Endothelial cell of umbilical vein (primary cell): ENCODE measurements around the gene CDC42. TPM values are rescaled to one million over a fixed set of nuclear protein-coding genes. Genes with fewer than 3 reads are reported as not detected.

ENCODE experiments used
- BruUV-seq: library from RNA; stranded (reverse); fragments of 400-500 nt; replicated peaks from 2 replicates; lab custom pipeline; 2021; lab: Mats Ljungman, UMichigan
- CTCF ChIA-PET: fragments of 300-600, 350-600 bp; sonication (Branson Sonifier 250); formaldehyde crosslinking; loops from one replicate; lab custom pipeline; 2021; ENCODE audit warnings: antibody characterized with exemption, inconsistent platforms; lab: Charles Lee
- POLR2A ChIA-PET: fragments of 300-600, 350-600 bp; sonication (Branson Sonifier 250); formaldehyde crosslinking; loops from one replicate; lab custom pipeline; 2021; ENCODE audit warnings: antibody characterized with exemption, inconsistent platforms; lab: Charles Lee
- DNase-seq: peaks from one replicate; pipeline ENCODE4 v3.0.0-alpha.2; 2011; ENCODE audit warnings: low read depth, low spot score
- FAIRE-seq: peaks from 2 replicates; lab custom pipeline; 2011; peaks lifted over from hg19 to GRCh38; lab: Jason Lieb, UNC
- H2AFZ ChIP-seq: 2 replicates; pipeline ENCODE4 v1.6.0; 2012; ENCODE audit warnings: low read depth, low read length, control low read depth, inconsistent platforms
- H3K27ac ChIP-seq: 2 replicates; pipeline ENCODE4 v1.5.1; 2011; ENCODE audit warnings: low read depth, mild to moderate bottlenecking, control low read depth, low read length, moderate library complexity; ENCODE audit not compliant: insufficient read depth
- H3K27me3 ChIP-seq, 2 experiments: 2 replicates each; pipeline versions ENCODE4 v1.6.0 to v1.6.1; 2011; ENCODE audit warnings: low read length in 2 of 2, mixed read lengths in 1 of 2; ENCODE audit not compliant: control insufficient read depth in 2 of 2, insufficient read depth in 2 of 2
- H3K36me3 ChIP-seq, 2 experiments: 2 replicates in 1 of 2; 3 replicates in 1 of 2; pipeline ENCODE4 v1.5.1; 2011; ENCODE audit warnings: low read length in 2 of 2, mild to moderate bottlenecking in 1 of 2, moderate library complexity in 1 of 2; ENCODE audit not compliant: control insufficient read depth in 2 of 2, insufficient read depth in 2 of 2; ENCODE audit errors: extremely low read depth in 1 of 2
- H3K4me1 ChIP-seq: 3 replicates; pipeline ENCODE4 v1.5.1; 2011; ENCODE audit warnings: mild to moderate bottlenecking, low read length; ENCODE audit not compliant: control insufficient read depth, insufficient read depth; ENCODE audit errors: extremely low read depth
- H3K4me2 ChIP-seq: 2 replicates; pipeline ENCODE4 v1.6.1; 2011; ENCODE audit warnings: low read length, control low read depth, mixed read lengths; ENCODE audit not compliant: insufficient read depth
- H3K4me3 ChIP-seq, 3 experiments: fragments of 200-600 bp in 1 of 3; sonication (generic), shearing (Covaris generic) in 1 of 3; replicated peaks in 1 of 3; 2 replicates each; pipeline ENCODE4 v1.5.1; 2011 to 2016; ENCODE audit warnings: control low read depth in 3 of 3, low read length in 3 of 3, mild to moderate bottlenecking in 2 of 3, inconsistent platforms in 1 of 3, low read depth in 1 of 3, moderate library complexity in 1 of 3; ENCODE audit not compliant: insufficient read depth in 1 of 3
- H3K79me2 ChIP-seq: 2 replicates; pipeline ENCODE4 v1.6.0; 2012; ENCODE audit warnings: low read length, inconsistent platforms; ENCODE audit not compliant: control insufficient read depth, insufficient read depth
- H3K9ac ChIP-seq: replicated peaks from 2 replicates; pipeline ENCODE3; 2011; ENCODE audit warnings: low read length, control low read depth; ENCODE audit not compliant: insufficient read depth; ENCODE audit errors: extremely low read depth
- H3K9me1 ChIP-seq: replicated peaks from 3 replicates; pipeline ENCODE4 v1.6.0; 2011; ENCODE audit warnings: mild to moderate bottlenecking, low read length; ENCODE audit not compliant: control insufficient read depth, insufficient read depth; ENCODE audit errors: extremely low read depth
- H3K9me3 ChIP-seq: replicated peaks from 2 replicates; pipeline ENCODE4 v1.5.1; 2012; ENCODE audit warnings: low read length, inconsistent platforms; ENCODE audit not compliant: control insufficient read depth, insufficient read depth
- H4K20me1 ChIP-seq: replicated peaks from 2 replicates; pipeline ENCODE3; 2011; ENCODE audit warnings: mild to moderate bottlenecking, low read length; ENCODE audit not compliant: control insufficient read depth, insufficient read depth; ENCODE audit errors: extremely low read depth
- EZH2 ChIP-seq: IDR thresholded peaks from 2 replicates; pipeline ENCODE4 v1.6.1; 2012; ENCODE audit warnings: borderline replicate concordance, low read depth, mild to moderate bottlenecking, moderate library complexity, low read length, inconsistent platforms; ENCODE audit not compliant: severe bottlenecking
- FOS ChIP-seq: IDR thresholded peaks from 2 replicates; pipeline ENCODE4 v1.6.1; 2011; ENCODE audit warnings: mild to moderate bottlenecking, low read length, moderate library complexity, borderline replicate concordance; ENCODE audit not compliant: insufficient read depth
- GATA2 ChIP-seq: IDR thresholded peaks from 2 replicates; pipeline ENCODE4 v1.7.0; 2011; ENCODE audit warnings: low read depth, mild to moderate bottlenecking, moderate library complexity, mixed read lengths, low read length; ENCODE audit not compliant: insufficient read length, insufficient read depth
- JUN ChIP-seq: IDR thresholded peaks from 2 replicates; pipeline ENCODE4 v1.6.1; 2011; ENCODE audit warnings: borderline replicate concordance, low read depth; ENCODE audit not compliant: insufficient read length, insufficient read depth
- MAX ChIP-seq: IDR thresholded peaks from 2 replicates; pipeline ENCODE4 v1.6.1; 2011; ENCODE audit not compliant: insufficient read depth, insufficient read length
- MYC ChIP-seq: IDR thresholded peaks from one replicate; pipeline ENCODE4 v1.6.1; 2011; ENCODE audit warnings: mild to moderate bottlenecking, low read depth, low read length
- POLR2A ChIP-seq: IDR thresholded peaks from 2 replicates; pipeline ENCODE4 v1.6.1; 2012; ENCODE audit warnings: low read depth, mild to moderate bottlenecking, control low read depth, low read length
- POLR2AphosphoS5 ChIP-seq: IDR thresholded peaks from 2 replicates; pipeline ENCODE4 v1.6.1; 2012; ENCODE audit warnings: low read depth, mild to moderate bottlenecking, control low read depth, low read length, moderate library complexity; ENCODE audit not compliant: insufficient read depth
- dilution Hi-C: fragments of 300-500 bp; cut with MboI; formaldehyde crosslinking; loops from one replicate; pipeline ENCODE4 v1.15.0; 2019; ENCODE audit warnings: low sequenced_read_pairs; ENCODE audit not compliant: extremely low pct_ligation_motif_present
- intact Hi-C: fragments of 100-400 bp; cut with micrococcal nuclease; formaldehyde crosslinking; loops from one replicate; pipeline ENCODE4 v1.10.0; 2022
- polyA plus RNA-seq, 4 experiments: library from polyadenylated mRNA; depleted of rRNA in 3 of 4; stranded (reverse) in 3 of 4; unstranded in 1 of 4; fragments of >200 nt; gene quantifications; 2 replicates each; pipeline versions ENCODE4 v1.2.1 to v1.2.3, GENCODE V29; 2011 to 2012; ENCODE audit warnings: missing spikeins in 1 of 4
- total RNA-seq: library from RNA; stranded (reverse); gene quantifications from 2 replicates; pipeline ENCODE4 v1.2.3, GENCODE V29; 2021
- TF ChIP-seq, protein P1 (sequence below), 2 donors: IDR thresholded peaks; 1 replicate in 1 of 2; 2 replicates in 1 of 2; pipeline ENCODE4 v1.5.1; 2011; ENCODE audit warnings: low read length in 2 of 2, mild to moderate bottlenecking in 2 of 2, moderate library complexity in 2 of 2, control low read depth in 1 of 2, inconsistent platforms in 1 of 2, low read depth in 1 of 2; ENCODE audit not compliant: insufficient read depth in 1 of 2; ENCODE audit errors: extremely low read depth in 1 of 2

CDC42 gene
- total and polyA plus RNA-seq, 2 donors (not counting 3 experiments of a cell fraction or from before 2014, with no cell fraction given) = 199 to 381 TPM

GRCh38 chr1:22101199-22101598 is 48.7 kb downstream of the CDC42 start:
- Histone ChIP-seq H3K9me1 (no peaks in the 10 kb centered on the region), H3K4me2 (no peak overlapping the region), H4K20me1 (peaks cover 7% of the 10 kb centered on the region), H3K79me2 (peaks cover 76% of the 10 kb centered on the region), H3K36me3 (peaks cover 9 to 13% of the 10 kb centered on the region in 2 experiments), H3K4me1 (peaks cover 20% of the 10 kb centered on the region), H2AFZ (no peak overlapping the region), H3K9me3 (no peaks in the 10 kb centered on the region), H3K9ac (no peak overlapping the region), H3K27ac (no peak overlapping the region), H3K27me3 (no peaks in the 10 kb centered on the region), H3K4me3 (no peak overlapping the region)
- ChIA-PET POLR2A (no interaction called here), CTCF (interaction anchor here (1.1 to 1.9 kb wide), 5 partner anchors 9 to 175 kb away, joined by 3 to 5 read pairs (median 4); no protein-coding TSS in a partner anchor)
- DNase-seq (no peak), FAIRE-seq (no peak)
- intact Hi-C loops (no loop called here), dilution Hi-C loops (no loop called here)
- no peak for TF ChIP-seq MYC
- no peak for TF ChIP-seq JUN
- TF ChIP-seq EZH2 = no peak
- TF ChIP-seq POLR2AphosphoS5 = no peak
- no peak for TF ChIP-seq MAX
- TF ChIP-seq FOS = no peak
- TF ChIP-seq POLR2A = no peak
- TF ChIP-seq GATA2 = no peak
- TF ChIP-seq, protein P1, sequence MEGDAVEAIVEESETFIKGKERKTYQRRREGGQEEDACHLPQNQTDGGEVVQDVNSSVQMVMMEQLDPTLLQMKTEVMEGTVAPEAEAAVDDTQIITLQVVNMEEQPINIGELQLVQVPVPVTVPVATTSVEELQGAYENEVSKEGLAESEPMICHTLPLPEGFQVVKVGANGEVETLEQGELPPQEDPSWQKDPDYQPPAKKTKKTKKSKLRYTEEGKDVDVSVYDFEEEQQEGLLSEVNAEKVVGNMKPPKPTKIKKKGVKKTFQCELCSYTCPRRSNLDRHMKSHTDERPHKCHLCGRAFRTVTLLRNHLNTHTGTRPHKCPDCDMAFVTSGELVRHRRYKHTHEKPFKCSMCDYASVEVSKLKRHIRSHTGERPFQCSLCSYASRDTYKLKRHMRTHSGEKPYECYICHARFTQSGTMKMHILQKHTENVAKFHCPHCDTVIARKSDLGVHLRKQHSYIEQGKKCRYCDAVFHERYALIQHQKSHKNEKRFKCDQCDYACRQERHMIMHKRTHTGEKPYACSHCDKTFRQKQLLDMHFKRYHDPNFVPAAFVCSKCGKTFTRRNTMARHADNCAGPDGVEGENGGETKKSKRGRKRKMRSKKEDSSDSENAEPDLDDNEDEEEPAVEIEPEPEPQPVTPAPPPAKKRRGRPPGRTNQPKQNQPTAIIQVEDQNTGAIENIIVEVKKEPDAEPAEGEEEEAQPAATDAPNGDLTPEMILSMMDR (IDR thresholded peaks at IDR 0.05; ENCODE audit: extremely low read depth in 1 of 2, insufficient read depth in 1 of 2, low read depth in 1 of 2, low read length in 2 of 2) = no peak
- no TSS peak for BruUV-seq
